NCI-H2081 (cell line): ENCODE results near the gene PRSS2.

ENCODE experiments used
- DNase-seq, 2 experiments: peaks; one replicate each; lab custom pipeline; 2025; lab: John Stamatoyannopoulos, UW

Gene PRSS2

GRCh38 chr7:142787034-142787768 is 16.4 kb downstream of the PRSS2 start:
- DNase-seq, result no peak

DNA sequence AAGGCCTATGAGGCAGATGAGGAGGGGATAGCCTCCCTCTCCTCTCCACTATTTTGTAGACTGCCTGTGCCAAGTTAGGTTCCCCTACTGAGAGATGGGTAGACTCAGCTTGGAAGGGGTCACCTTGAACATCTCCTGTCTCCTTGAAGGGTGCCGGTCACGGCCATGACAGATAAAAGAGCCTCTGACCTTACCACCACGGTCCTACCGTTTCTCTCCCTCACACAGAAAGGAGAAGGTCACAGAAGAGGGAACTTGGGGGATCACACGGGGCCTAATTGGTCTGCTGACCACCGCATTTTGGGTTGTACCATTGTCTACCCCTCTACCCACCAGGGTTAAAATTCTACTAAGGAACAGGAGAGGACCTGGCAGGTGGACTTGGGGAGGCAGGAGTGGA is 17.0 kb downstream of the PRSS2 start:
- DNase-seq, result no peak

DNA sequence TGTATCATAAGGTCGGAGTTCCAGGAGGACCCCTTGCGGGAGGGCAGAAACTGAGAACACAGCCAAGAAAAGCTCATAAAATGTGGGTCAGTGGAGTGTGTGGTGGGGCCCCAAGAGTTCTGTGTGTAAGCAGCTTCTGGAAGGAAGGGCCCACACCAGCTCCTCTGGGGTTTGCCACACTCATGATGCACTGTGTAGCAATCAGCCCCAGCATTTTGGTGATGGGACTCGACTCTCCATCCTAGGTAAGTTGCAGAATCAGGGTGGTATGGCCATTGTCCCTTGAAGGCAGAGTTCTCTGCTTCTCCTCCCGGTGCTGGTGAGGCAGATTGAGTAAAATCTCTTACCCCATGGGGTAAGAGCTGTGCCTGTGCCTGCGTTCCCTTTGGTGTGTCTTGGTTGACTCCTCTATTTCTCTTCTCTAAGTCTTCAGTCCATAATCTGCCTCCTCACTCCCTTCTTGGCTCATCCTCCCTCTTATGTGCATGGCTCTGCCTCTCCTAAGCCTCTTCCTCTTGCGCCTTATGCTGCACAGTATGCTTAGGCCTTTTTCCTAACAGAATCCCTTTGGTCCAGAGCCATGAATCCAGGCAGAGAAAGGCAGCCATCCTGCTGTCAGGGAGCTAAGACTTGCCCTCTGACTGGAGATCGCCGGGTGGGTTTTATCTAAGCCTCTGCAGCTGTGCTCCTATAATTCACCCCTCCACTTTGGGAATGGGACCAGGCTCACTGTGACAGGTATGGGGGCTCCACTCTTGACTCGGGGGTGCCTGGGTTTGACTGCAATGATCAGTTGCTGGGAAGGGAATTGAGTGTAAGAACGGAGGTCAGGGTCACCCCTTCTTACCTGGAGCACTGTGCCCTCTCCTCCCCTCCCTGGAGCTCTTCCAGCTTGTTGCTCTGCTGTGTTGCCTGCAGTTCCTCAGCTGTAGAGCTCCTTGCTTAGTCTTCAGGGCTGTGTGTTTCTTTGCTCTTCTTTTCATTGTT is 17.8 kb downstream of the PRSS2 start:
- no peak for DNase-seq

DNA sequence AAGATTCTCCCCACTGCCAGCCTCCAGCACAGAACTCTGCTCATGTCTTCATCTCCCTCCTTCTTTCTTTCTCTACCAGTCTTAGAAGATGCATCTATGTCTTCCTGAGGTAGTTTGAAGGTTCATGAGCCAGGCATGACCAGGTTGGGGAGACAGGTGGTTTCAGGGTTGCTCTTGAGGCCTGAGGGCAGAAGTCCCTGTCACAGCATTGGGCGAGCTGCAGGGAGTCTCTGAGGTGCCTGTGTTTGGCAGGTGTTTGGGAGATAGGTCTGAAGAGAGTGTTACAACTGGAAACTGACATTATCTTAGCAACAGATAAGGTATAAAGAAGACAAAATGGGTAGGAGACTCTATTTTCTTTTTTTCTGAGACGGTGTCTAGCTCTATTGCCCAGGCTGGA is 18.7 kb downstream of the PRSS2 start:
- DNase-seq, result no peak

GRCh38 chr7:142790056-142790455 is 19.3 kb downstream of the PRSS2 start:
- DNase-seq, result no peak

- DNase-seq, result no peak
These were observed 19.8 kb downstream of the PRSS2 start for GRCh38 chr7:142790555-142790954.

DNA sequence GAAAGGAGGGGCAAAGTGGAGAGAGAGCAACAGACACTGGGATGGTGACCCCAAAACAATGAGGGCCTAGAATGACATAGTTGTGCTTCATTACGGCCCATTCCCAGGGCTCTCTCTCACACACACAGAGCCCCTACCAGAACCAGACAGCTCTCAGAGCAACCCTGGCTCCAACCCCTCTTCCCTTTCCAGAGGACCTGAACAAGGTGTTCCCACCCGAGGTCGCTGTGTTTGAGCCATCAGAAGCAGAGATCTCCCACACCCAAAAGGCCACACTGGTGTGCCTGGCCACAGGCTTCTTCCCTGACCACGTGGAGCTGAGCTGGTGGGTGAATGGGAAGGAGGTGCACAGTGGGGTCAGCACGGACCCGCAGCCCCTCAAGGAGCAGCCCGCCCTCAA is 20.7 kb downstream of the PRSS2 start:
- DNase-seq, result no peak

- no peak for DNase-seq
These were observed 21.4 kb downstream of the PRSS2 start for GRCh38 chr7:142792129-142792528.

DNA sequence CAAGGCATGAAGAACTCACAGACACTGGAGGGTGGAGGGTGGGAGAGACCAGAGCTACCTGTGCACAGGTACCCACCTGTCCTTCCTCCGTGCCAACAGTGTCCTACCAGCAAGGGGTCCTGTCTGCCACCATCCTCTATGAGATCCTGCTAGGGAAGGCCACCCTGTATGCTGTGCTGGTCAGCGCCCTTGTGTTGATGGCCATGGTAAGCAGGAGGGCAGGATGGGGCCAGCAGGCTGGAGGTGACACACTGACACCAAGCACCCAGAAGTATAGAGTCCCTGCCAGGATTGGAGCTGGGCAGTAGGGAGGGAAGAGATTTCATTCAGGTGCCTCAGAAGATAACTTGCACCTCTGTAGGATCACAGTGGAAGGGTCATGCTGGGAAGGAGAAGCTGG is 21.8 kb downstream of the PRSS2 start:
- DNase-seq, result no peak

- no peak for DNase-seq
These were observed 22.4 kb downstream of the PRSS2 start for GRCh38 chr7:142793156-142793555.

GRCh38 chr7:142795339-142795863 is 24.6 kb downstream of the PRSS2 start:
- DNase-seq, result no peak

- DNase-seq, result no peak
These were observed 25.3 kb downstream of the PRSS2 start for GRCh38 chr7:142796001-142796500.

GRCh38 chr7:142796501-142797390 is 26.0 kb downstream of the PRSS2 start:
- no peak for DNase-seq

GRCh38 chr7:142797391-142798377 is 26.9 kb downstream of the PRSS2 start:
- DNase-seq, result no peak

DNA sequence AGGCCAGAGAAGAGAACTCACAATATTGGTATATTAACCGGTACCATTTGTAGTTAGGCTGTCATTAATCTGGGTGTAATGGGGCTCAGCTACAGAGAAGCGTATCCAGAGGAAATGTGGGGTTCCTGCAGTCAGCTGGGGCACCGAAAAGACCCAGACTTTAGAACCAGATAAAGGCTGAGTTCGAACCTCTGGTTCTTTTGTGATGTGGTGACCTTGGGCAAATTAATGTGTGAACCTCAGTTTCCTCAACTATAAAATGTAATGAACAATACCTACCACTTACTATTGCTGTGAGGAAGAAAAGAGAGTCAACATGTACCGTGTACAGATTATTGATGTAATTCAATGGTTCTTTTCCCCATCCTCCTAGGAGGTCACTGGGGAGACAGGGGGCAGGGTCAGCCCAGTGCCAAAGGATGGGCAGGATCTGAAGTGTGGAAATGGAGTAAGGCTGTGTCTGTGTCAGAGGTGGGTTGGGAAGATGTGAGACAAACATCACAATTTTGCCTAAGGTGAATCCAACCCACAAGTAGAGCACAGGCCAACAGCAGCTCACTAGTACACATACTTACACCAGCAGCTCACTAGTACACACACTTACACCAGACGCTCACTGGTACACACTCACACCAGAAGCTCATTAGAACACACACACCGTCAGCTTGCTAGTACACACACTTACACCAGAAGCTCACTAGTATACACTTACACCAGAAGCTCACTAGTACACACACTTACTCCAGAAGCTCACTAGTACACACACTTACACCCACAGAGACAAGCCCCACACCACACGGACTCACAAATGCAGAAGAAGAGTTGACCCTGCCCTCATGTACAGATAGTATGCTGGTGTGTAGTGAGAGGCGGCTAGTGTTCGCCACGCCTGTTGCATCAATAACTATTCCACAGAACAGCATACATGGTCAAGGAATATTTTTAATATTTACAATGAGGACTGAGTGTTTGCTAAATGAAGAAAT is 28.0 kb downstream of the PRSS2 start:
- no peak for DNase-seq

DNA sequence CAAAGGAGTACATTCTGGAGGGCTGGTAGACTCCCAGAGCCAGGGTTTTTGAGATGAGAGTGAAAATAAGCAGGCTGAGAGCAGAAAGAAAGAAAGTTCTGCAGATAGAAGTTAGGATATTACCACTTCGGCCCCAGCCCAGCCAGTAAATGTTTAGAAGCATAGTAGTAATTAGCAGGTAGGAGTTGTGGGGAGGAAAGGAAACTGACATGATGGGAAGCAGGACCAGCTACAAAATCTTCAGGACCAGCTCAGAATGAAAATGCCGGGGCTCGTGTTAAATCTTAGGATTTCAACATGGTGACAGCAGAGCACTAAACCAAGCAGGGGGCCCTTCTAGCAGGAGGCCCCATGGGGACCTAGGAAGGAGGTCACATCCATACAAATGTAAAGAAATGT is 28.7 kb downstream of the PRSS2 start:
- DNase-seq, result no peak

- no peak for DNase-seq
These were observed 29.3 kb downstream of the PRSS2 start for GRCh38 chr7:142800088-142800487.

DNA sequence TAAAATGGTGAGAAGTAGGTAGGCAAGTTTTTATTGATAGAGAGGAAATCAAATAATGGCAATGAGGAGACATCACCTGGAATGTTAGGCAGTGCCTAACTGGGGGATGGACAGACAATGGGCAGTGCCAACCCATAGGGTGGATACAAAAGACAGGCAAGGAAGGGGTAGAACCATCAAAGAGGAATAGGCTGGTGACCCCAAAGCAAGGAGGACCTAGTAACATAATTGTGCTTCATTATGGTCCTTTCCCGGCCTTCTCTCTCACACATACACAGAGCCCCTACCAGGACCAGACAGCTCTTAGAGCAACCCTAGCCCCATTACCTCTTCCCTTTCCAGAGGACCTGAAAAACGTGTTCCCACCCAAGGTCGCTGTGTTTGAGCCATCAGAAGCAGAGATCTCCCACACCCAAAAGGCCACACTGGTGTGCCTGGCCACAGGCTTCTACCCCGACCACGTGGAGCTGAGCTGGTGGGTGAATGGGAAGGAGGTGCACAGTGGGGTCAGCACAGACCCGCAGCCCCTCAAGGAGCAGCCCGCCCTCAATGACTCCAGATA is 30.0 kb downstream of the PRSS2 start:
- DNase-seq, result no peak
